Skeletal muscle cell (primary cell): ENCODE data around the gene NLGN1.
A peak's percentile ranks its signal among the peaks of the same experiment; 100 is the strongest.
"Not testable (repeated sequence)": the region's sequence is repeated elsewhere in the genome, so short reads cannot be mapped to it uniquely, and the experiment has no call there.

ENCODE experiments used
- DNase-seq: peaks from one replicate; pipeline ENCODE4 v3.0.0-alpha.2; 2010; ENCODE audit warnings: low read depth
- H3K4me3 ChIP-seq: 2 replicates; pipeline ENCODE4 v1.5.1; 2011; ENCODE audit warnings: low read depth, mild to moderate bottlenecking, control low read depth, low read length, moderate library complexity

The NLGN1 gene

DNA sequence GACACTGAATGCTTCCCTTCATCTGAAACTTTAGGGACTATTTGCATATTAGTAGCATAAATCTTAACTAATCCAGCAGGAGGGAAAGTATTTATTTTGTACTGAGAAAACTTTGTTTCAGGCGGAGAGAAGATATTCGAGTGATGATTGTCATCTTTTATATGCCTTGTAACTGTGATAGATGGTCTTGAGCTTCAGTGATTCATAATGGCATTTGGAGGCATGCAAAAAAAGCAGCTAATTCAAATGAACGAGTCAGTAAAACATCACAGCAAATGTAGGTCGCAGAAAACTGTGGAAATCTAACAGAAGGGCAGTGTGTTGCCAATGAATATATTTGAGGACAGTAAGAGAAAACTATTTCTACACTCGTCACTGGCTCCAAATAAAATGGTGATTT lies 817.9 kb downstream of the NLGN1 start:
- peak; percentile 27 for DNase-seq
- no peak overlapping the region for H3K4me3 ChIP-seq

DNA sequence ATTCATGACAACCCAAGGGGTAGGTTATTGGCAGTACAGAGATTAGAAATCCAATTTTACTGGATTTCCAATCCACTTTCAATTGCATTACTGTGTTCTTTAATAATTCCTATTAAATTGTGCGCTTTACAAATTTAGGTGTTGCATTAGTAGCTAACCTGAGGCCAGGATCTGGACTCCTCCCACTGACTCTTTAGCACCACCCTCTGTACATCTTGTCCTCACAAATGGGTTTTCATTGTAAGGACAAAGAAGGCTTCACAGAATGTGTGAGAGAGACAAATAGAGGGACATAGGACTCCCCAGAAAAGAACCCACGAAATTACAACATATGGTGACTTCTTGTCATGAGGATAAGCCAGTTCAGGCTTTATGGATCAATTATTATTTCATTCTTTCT lies 818.5 kb downstream of the NLGN1 start:
- H3K4me3 ChIP-seq: no peak overlapping the region
- no peak for DNase-seq

DNA sequence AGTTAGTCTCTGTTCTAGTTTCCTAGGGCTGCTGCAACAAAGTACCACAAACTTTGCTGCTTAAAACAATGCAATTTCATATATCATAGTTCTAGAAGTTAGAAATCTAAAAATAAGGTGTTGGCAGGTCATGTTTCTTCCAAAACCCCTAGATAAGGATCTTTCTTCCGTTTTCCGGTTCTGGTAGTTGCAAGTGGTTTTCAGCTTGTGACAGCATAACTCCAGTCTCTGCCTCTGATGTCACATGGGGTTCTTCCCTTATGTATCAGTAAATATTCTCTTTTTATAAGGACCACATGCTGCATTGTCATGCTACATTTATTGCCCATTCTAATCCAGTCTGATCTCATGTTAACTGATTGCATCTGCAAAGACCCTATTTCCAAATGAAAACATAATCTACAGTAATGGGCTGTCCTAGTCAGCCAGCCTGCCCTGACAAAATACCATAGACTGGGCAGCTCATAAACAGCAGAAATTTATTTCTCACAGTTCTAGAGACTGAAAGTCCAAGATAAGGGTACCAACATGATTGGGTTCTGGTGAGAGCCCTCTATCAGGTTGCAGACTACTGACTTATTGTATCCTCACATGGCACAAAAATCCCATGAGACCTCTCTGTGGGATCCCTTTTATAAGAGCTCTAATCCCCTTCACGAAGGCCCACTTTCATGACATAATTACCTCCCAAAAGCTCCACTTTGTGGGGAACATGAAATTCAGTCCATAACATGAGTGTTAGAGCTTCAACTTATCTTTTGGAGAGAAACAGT lies 819.6 kb downstream of the NLGN1 start:
- no peak for DNase-seq
- H3K4me3 ChIP-seq: no peak overlapping the region

DNA sequence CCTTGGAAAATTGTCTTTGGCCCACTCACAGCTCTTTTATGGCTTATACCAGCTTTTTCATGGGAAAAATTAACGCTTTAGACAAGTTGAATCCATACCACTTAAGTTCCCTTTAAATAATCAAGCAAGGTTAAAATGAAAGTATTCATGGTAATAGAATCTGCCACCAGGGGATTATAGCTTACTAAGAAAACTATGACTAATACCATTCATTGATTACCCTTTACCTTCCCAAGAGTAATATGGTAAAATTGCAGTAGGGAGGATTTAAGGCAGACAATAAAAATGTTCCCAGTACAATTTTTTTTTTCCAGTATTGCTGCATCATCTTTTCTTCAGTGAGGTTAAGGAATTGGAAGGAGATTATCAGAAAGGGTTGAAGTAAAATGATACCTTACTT lies 820.5 kb downstream of the NLGN1 start:
- peak; percentile 41 for DNase-seq
- H3K4me3 ChIP-seq: no peak overlapping the region

DNA sequence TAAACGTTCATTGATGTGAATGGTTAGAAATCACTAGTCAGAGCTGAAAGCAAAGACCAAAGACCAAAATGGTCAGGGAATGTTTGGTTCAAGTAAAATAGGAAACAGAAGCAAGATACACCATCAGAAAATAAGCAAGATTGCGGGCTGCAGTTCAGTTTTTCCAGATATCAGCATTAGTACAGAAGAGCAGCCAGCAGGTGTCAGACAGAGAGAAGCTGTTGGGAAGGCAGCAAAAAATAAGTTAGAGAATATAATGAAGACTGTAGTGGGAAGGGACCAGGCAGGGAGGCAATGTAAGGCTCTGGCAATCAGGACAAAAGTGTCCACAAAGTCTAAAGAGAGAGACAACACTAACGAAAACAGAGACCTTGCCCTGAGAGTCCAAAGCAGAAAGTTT lies 822.2 kb downstream of the NLGN1 start:
- no peak for DNase-seq

DNA sequence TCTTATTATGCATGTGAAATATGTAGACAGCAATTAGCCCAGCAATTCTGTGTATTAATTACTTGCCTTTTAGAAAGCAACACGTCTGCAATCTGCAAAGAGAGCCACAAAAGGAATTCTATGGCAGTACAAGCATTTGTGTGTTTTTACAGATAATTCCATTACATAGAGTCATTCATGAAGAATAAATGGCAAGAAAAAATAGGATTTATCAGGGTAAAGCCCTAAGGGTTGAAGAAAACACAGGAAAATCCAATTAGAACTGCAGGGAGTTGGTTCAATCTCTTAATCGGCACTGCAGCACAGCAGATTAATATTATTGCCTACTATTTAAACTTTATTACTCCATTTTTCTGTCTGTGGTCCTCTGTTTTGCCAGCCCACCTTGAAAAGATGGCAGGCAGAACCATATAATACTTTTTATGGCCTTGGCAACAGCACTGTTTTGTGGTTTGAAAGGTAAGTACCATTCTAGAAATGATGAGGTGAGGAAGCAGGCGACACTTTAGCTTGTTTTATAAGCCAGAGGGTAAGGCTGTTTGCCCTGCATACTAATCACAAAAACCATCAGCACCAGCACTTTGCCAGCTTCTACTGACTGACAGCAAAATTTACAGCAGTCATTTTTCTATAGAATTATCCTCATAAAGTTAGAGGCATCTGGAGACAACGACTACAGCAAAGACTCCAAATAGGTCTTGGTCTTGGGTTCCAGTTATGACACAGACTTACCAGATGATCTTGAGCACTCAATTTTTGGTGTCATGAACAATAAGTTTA lies 823.4 kb downstream of the NLGN1 start:
- H3K4me3 ChIP-seq: no peak overlapping the region
- DNase-seq: no peak

More for the DNA sequence above, 822.2 kb downstream of the NLGN1 start:
- no peak overlapping the region for H3K4me3 ChIP-seq

DNA sequence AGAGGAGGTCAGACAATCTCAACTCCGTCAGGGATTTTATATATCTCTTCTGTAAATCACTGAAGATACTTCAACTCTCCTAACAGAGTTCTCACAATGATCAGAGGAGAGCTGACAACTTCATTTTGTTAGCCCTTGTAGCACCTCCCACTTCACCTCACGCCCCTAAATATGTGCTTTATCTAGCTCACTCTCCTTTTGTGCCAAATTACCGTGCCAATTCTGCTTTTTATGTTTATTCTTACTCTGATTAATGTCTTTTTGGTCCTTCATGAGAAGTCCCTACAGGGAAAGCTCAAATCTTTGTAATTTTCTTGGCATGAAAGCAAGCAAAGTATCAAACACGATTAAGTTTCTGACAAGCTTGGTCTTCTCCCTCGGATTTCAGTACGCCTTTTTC lies 825.5 kb downstream of the NLGN1 start:
- H3K4me3 ChIP-seq: no peak overlapping the region
- DNase-seq: no peak

DNA sequence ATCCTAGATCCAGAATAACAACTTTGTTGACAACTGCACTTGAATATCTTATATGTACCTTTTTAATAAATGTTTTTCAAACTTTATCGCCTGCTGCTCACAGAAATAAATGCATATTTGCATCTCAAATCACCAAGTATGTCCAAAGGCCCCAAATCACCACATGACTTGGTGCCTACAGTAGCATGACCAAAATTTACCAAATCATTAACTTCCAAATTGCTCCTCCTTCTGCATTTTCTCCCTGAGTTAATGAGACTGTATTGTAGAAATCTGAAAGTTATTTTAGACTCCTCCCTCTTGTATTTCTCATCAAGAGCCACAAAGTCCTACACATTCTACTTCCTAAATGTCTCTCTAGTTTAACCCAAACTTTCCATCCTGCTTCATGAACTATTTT lies 826.1 kb downstream of the NLGN1 start:
- no peak overlapping the region for H3K4me3 ChIP-seq
- DNase-seq: no peak

DNA sequence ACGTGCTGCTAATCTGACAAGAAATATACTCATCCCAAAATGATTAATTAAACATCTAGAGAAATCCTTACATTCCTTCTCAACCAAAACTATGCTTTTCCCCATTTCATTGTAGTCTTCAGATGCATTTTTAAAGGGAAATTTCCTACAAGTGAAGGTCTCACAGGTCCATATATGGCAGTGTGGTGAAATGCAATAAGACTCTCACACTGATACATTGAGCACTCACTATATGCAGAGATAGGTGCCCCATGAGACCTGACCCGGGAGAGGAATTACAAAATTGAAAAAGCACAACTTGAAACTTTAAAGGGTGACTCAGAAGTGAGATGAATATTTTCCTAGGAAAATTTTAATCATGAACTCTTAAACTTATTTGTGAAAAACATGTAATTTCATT lies 832.4 kb downstream of the NLGN1 start:
- H3K4me3 ChIP-seq: no peak overlapping the region
- DNase-seq: peak; percentile 84

DNA sequence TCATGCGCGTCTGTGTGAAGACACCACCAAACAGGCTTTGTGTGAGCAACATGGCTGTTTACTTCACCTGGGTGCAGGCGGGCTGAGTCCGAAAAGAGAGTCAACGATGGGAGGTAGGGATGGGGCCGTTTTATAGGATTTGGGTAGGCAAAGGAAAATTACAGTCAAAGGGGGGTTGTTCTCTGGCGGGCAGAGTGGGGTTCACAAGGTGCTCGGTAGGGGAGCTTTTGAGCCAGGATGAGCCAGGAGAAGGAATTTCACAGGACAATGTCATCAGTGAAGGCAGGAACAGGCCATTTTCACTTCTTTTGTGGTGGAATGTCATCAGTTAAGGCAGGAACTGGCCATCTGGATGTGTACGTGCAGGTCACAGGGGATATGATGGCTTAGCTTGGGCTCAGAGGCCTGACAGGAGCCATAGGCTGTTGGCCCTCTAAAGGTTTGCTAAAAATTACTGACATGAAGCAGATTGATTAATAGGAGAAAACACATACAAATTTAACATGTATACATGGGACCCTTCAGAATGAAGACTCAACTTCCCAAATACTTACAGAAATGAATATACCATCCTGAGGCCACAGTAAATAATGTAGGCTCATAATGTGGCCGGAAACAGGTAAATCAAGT lies 834.6 kb downstream of the NLGN1 start:
- DNase-seq: not testable (repeated sequence)

DNA sequence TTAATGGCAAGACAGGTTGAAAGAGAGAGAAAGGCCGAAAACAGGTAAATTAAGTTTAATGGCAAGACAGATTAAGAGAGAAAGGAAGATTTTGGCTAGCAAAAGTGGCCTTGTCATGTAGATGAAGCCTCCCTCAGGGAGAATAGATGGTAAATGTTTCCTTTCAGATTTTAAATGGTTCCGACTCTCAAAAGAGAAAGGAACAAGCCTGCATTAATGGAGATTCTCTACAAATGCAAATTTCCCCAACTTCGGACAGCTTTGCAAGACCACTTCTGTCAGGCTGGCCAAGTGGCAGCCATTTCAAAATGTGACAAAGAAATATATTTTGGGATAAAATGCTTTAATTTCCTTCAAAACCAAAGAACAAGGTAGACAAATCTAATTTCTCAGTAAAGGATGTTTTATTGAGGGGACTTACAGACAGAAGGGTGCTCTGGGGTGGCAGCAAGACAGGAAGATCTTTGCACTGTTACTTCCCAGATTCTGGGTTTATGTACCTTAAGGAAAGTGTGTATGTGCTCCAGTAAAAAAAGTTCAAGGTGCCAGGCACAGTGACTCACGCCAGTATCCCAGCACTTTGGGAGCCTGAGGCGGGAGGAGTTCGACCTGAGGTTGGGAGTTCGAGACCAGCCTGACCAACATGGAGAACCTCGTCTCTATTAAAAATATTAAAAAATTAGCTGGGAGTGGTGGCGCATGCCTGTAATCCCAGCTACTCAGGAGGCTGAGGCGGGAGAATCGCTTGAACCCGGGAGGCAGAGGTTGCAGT lies 835.3 kb downstream of the NLGN1 start:
- no peak for DNase-seq
- H3K4me3 ChIP-seq: no peak overlapping the region

More for the DNA sequence above, 834.6 kb downstream of the NLGN1 start:
- H3K4me3 ChIP-seq: not testable (repeated sequence)

DNA sequence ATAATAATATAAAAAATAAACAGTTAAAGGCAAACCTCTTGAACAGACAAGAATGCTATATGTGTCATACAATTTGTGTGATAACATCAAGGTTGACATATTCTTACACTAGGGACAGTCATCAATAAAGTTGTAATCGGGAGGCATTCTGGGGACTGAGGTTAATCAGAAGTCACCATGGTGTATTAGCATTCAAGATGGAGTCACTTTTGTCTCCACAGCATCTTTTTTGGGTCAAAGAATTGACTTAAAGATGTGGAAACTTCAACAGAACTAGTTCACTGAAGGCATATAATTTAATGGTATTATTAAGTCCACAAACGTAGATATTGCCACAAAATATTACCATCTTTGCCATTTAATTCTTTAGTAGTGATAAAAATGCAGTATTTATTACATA lies 836.0 kb downstream of the NLGN1 start:
- DNase-seq: no peak
- no peak overlapping the region for H3K4me3 ChIP-seq

DNA sequence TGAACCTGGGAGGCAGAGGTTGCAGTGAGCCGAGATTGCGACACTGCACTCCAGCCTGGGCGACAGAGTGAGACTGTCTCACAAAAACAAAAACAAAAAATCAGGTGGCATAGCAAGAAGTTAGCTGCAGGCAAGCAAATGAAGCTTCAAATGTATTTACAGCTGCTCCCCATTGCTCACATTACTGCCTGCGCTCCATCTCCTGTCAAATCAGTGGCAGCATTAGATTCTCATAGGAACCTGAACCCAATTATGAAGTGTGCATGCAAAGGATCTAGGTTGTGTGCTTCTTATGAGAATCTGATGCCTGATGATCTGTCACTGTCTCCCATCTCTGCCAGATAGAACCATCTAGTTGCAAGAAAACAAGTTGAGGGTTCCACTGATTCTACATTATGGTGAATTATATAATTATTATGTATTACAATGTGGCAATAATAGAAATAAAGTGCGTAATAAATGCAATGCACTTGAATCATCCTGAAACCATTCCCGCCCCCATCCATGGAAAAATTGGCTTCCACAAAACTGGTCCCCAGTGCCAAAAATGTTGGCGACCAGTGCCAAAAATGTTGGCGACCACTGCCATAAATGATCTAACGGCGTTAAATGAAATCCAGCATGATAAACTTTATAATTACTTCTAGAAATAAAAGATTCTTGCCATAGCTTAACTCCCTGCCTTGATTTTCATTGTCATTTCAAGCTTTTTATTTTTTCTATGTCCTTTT lies 844.9 kb downstream of the NLGN1 start:
- DNase-seq: no peak
- no peak overlapping the region for H3K4me3 ChIP-seq

DNA sequence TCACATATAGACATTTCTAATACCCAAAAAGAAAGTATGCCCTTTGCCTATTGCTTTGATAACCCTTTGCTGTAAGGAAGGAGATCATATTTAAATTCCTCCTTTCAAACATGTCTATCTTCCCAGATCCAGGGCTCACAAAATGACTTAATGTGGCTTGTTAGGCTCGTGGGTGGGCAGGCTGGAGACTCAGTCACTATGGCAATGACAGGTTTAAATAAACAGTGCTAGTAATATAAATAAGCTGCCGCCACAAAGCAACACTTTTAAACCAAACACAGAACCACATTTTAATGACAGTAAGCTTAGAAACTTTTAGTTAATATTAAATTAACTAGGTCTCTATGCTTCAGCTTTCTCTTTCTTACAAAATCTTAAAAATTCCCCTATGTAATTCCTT lies 845.6 kb downstream of the NLGN1 start:
- DNase-seq: no peak
- H3K4me3 ChIP-seq: no peak overlapping the region

DNA sequence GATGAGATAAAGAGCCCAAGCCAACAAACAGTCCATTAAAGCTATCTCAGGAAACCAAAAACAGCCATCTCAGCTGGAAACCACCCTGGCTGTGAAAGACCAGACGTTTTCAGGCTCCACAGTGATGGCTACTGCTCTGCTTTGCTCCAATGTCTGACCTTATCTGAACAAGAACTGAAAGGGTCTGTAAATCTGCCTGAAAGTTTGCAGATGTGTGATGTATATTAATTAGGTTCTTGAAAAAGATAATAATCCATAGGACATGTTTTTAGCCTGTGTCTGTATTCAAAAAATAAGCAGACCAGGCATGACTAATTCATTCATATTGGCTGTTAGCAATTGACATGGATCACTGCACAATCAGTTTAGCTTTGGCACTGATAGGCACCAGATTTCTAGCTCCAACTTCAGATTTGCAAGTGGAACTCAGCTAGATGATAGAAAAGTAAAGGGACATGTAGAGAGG lies 850.2 kb downstream of the NLGN1 start:
- DNase-seq: no peak

DNA sequence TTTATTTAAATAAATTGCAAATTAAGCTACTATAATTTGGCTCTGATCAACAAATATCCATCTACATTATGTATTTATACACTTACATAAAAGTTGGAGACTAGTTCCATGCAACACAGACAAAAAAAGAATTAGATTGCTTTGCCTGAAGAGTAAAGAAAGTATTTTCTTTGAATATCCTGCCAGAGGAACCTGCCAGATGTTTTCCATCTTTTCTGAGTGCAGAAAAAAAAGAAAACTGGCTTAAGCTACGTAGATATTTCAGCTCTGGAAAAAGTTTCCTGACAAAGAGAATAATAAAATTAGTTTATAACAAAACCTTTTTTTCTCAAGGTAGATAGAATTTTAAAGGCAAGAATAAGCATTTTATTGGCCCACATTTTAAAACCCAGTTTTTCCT lies 854.1 kb downstream of the NLGN1 start:
- no peak for DNase-seq
- no peak overlapping the region for H3K4me3 ChIP-seq

More for the DNA sequence above, 850.2 kb downstream of the NLGN1 start:
- H3K4me3 ChIP-seq: no peak overlapping the region

DNA sequence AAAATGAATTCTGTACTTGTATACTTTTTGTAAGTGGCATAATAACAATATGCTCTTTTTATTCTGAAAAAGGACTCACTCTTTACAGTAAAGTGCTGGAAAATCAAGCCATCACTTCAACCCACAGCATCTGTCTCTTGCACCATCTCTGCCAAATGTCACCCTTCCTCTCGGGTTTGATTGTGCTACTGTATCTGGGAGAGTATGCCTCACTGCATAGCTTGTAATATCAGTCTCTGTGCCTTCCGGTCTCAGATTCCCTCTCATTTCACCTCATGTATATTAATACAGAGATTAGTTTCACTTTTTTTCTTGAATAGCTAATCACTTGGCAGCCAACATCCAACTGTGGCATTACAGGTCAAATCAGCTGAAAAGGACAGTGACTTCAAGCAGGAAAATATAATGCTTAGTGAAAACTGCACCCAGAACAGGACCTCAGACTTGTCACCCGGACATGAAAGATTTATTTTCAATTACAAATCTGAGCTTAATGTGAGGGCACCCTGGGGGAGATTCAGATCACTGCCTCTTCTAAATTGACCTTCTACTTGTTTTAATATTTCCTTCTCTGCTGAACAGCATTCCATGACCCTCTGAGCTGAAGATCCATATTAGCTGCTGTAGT lies 855.8 kb downstream of the NLGN1 start:
- H3K4me3 ChIP-seq: no peak overlapping the region
- DNase-seq: no peak

DNA sequence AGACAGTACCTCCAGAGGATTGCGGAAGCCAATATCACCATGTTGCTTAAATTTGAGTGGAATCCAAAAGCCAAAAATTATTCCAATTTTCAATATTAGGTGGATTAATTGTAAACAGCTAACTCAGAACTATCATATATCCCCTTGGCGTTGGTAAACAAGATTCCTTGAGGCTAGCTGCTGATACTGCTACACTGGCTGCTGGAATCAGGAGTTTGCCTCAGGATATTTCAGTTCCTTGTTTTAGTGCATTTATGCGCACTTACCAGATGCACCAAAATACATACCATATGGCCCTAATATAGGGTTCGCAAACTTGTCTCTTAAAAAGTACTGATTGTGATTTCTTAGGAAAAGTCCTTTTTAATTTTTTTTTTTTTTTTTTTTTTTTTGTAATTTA lies 856.4 kb downstream of the NLGN1 start:
- DNase-seq: no peak
- no peak overlapping the region for H3K4me3 ChIP-seq

DNA sequence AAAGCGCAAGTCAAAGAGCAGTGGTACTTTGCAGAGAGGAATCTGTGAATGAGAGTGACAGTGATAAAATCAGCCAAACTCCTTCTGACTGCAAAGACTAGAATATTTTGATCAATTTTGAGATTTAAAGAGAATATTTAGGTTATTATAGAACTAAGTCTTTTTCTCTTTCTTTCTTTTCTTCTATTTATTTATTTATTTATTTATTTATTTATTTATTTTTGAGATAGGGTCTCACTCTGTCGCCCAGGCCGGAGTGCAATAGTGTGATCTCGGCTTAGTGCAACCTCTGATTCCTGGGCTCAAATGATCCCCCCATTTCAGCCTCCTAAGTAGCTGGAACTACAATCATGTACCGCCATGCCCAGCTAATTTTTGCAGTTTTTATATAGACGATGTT lies 857.9 kb downstream of the NLGN1 start:
- no peak overlapping the region for H3K4me3 ChIP-seq
- DNase-seq: no peak
